Putamen (tissue), 1 donor: ENCODE measurements around the gene MANSC1.
"Not testable (repeated sequence)": the region's sequence is repeated elsewhere in the genome, so short reads cannot be mapped to it uniquely, and the experiment has no call there.

Source experiments
- DNase-seq: peaks from one replicate; pipeline ENCODE4 v3.0.0-alpha.2; 2016; ENCODE audit warnings: low spot score

MANSC1 gene

DNA sequence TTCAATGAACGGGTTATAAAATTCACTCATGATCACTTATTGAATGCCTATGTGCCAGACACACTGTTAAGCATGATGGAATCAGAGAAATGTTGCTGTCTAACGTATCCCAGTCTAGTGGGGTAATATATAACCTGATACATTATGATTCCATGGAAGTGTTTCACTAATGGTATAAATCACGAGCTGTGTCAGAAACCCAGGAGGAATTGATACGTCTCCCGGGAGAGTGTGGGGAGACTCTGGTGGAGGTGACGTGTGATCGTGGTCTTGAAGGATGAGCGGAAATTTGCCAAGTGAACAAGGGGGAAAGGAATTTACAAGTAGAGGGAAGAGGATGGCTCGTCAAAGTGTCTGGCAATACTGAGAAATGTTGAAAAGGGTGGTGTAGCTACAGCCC is 26.5 kb downstream of the MANSC1 start:
- no peak for DNase-seq

DNA sequence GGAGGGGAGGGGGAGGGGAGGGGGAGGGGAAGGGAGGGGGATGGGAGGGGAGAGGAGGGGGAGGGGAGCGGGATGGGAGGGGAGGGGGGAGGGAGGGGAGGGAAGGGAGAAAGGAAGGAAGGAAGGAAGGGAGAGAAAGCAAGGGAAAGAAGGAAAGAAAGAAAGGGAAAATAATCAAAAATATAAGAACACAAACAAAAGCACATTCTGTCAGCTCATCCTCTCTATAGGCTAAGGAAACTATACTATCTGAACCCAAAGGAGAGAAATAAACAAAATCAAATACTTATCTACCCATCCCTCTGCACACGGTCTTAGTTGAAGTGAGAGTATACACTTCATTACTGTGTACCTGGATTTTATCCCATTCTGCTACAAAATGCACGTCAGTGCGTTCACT is 26.9 kb downstream of the MANSC1 start:
- DNase-seq, result no peak

DNA sequence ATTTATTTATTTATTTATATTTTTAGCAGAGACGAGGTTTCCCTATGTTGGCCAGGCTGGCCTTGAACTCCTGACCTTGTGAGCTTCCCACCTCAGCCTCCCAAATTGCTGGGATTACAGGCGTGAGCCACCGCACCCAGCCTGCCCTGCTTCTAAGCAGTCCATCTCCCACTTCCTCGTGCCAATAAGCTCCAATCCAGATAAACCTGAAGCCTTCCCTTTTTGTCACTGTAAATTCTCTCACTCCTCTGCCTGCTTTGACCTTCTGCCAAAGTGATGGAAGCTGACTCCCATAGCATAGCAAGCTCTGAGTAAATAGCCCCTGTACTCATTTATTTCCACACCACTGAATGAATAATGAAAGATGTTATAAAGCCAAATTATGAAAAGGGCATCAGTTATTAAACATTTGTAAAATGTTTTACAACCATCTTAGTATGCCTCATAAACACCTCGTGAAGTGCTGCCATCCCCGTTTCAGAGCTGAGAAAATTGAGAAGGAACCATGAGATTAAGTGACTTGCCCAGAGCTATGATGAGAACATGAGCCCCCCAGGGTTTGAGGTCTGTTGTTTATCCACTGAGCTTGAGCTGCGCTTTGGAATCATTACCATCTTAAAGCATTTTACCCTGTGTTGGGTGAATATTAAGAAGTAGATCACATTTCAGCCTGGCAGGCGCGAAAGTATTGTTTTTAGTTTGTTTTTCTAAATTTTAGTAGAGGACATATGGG is 30.4 kb downstream of the MANSC1 start:
- no peak for DNase-seq

DNA sequence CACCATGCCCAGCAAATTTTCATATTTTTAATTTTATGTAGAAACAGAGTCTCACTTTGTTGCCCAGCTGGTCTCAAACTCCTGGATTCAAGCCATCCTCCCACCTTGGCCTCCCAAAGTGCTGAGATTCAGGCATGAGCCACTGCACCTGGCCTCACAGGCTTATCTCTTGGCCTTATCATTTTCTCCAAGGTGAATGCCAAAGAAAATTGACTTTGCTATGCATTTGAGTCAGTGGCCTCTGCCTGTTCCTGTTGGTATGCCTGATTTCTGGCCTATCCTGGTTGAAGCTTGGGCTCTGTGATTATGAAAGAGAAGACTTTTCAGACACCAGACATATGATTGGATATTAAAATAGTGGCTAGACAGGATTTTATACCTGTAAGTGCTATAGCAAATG is 34.2 kb downstream of the MANSC1 start:
- DNase-seq, result no peak

DNA sequence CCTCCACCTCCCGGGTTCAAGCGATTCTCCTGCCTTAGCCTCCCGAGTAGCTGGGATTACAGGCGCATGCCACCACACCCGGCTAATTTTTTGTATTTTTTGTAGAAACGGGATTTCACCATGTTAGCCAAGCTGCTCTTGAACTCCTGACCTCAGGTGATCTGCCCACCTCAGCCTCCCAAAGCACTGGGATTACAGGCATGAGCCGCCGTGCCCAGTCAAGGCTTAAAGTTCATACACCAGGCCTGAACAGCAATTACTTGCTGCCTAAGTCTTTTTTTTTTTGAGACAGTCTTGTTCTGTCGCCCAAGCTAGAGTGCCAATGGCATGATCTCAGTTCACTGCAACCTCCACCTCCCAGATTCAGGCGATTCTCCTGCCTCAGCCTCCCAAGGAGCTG is 39.3 kb downstream of the MANSC1 start:
- not testable (repeated sequence) for DNase-seq

DNA sequence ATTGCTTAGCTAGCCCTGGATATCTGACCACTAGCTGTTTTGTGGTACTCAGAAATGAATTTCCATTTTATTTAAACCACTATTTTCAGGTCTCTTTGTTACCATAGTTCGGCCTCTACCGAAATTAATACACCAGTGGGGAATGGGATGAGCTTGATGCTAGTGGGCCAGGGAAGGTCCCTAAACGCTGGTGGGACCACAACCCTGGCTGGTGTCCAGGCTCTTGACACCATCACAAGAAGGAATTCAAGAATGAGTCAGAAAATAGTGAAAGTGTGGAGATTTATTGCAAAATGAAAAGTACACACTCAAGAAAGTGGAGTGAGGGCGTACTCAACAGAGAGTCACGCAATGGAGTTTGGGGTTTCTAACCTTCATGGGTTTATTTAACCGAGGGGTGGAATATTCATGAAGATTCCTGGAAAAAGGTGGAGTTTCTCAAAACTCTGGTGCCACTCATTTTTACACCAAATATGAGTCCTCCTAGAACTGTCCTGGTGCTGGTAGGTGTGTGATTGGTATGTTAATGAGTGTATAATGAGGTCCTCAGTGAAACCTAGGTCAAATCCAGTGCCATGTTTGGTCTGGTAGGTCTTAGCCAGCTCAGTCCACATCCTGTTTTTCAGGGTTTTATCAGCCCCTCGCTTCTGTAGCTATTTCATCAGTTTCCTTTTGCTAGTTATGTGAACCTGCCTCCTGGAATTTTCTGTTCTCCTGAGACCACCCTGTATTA is 44.3 kb downstream of the MANSC1 start:
- DNase-seq, result no peak

DNA sequence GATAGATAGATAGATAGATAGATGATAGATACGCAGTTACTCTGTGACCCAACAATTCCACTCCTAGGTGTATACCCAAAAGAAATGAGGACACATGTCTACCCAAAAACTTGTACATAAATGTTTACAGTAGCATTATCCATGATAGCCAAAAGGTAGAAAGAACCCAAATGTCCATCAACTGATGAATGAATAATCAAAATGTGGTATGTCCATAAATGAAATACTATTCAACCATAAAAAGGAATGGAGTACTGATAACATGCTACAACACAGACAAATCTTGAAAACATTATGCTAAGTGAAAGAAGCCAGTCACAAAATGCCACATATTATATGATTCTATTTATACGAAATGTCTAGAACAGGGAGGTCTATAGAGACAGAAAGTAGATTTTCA is 47.1 kb downstream of the MANSC1 start:
- DNase-seq, result no peak

DNA sequence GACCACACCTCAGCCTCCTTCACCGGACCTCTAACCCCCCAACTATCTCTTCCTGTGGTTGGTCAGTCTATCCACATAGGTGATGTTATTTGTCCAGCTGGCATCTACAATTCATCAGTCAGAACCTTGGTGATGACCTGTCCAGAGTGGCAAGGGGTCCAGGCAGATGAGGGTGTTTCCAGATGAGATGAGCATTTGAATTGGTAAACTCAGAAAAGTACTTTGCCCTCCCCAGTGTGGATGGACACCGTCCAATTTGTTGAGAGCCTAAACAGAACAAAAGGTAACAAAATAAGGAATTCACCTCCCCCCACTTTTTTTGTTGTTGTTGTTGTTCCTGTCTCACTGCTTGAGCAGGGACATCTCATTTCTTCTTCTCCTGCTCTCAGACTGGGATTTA is 48.9 kb downstream of the MANSC1 start:
- DNase-seq, result no peak

DNA sequence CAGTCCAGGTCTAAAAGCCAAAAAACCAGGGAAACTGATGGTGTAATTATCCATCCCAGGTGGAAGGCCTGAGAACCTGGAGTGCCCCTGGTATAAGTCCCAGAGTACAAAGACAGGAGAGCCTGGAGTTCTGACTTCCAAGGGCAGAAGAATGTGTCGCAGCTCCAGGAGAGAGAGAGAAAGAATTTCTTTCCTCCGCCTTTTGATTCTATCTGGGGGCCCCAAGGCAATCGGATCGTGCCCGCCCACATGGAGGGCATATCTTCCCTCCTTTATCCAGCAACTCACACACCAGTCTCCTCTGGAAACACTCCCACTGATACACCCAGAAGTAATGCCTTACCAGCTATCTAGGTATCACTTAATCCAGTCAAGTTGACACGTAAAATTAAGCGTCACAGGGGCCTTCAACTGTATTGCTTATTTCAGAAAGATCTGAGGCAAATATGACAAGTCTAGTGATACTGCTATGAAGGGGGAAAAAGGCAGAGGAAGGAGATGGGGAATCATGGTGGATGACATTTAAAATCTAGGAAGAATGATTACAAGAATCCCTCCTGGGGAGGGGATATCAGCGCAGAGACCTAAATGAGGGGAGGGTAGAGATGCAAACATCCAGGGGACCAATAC is 52.7 kb downstream of the MANSC1 start:
- no peak for DNase-seq

DNA sequence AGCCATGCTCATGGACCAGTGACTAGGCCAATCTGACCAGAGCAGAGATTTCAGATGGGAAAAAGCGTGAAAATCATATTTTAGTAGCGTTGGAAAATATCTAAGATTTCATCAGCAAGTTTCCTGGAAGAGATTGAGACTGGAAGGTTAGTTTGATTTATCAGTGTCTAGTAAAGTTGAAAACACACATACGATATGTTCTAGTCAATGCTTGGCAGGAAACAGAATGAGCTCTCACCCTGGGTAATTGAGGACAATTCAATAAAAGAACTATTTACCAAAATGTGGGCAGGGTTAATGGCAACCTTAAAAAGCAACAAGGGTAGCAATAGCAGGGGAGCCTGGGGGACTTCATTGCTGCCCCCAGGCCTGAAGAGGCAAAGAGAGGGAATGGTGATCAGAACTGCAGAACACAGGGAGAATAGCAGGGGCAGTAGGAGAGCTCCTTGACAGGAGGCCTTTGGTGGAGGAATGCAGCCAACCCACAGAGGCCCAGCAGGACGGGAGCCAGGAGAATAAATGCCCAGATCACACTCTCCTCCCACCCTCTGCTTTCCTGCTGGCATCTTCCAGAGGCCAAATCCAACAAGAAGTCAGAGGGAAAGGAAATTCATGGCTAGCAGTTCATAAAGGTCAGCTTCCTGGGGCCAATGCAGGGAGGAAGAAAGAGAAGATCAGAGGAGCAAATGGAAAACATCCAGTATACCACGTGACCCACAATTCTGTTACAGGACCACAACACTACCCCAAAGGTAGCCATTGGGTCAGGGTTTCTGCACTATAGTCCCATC is 55.6 kb downstream of the MANSC1 start:
- no peak for DNase-seq

DNA sequence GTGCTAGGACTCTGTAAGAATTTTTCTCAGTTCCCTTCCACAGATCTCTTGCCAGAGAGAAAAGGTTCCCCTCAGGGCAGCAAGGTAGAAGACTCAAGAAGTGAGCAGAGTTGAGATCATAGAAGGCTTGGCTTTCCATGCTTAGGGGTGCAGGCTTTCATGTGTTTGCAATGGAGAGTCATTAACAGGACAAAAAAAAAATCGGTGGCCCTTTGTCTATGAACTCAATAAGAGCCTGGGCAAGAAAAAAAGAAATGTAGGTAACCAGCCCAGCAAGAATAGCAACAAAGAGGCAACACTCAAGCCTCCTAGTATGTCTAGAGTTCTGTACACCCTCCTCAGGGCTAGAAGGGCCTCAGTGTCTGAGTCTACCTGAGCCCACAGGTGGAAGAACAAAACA is 59.8 kb downstream of the MANSC1 start:
- DNase-seq, result no peak

DNA sequence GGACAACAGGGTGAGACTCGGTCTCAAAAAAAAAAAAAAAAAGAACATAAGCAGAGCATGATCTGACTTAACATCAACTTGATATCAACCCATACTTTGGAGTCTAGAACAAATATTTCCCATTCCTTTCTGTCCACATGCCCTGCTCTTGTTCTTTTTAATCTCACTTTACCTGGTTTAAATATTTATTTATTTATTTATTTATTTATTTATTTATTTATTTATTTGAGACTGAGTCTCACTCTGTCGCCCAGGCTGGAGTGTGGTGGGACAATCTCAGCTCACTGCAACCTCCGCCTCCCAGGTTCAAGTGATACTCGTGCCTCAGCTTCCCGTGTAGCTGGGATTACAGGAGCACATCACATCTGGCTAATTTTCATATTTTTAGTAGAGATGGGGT is 63.6 kb downstream of the MANSC1 start:
- DNase-seq, result no peak

DNA sequence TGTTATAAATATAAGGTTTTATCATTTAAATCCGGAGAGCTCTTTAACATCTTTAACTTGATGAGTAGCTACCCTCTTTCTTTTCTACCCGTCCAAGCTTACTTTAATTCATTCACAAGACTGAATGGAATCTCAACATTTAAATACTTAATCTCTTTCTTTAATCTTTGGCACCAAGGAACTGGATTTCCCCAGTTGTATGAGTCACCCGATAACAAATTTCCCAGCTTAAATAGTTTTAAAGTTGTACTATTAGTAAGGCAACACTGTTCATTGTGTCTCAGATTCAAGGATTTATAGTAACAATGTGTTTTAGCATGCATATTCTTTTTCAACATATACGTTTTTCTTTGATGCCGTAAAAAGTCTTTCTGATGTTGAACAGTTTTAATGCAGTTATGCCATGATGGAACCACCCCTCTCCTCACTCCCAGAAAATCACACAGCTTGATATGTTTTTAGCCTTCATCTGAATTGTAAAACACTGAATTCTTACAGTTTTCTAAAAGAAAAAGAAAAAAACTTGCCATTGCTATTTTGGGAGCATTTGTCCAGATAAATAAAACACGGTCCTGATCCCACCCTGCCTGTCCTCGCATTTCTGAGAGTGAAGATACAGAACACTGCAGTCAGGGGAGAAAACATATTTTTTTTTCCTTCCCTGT is 67.1 kb downstream of the MANSC1 start:
- DNase-seq, result no peak

DNA sequence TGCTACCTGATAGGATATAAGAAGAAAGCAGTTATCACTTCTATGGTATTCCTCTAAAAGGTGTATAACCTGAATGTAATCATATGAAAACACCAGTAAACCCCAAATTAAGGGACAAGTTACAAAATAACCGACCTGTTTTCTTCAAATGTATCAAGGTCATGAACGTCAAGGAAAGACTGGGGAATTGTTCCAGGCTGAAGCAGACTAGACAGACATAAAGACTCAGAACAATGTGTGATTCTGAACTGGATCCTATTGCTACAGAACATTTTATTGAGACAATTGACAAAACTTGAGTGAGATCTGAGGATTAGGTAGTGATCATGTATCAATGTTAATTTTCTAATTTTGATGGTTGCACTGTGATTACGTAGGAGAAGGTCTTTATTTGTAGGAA is 67.8 kb downstream of the MANSC1 start:
- no peak for DNase-seq

DNA sequence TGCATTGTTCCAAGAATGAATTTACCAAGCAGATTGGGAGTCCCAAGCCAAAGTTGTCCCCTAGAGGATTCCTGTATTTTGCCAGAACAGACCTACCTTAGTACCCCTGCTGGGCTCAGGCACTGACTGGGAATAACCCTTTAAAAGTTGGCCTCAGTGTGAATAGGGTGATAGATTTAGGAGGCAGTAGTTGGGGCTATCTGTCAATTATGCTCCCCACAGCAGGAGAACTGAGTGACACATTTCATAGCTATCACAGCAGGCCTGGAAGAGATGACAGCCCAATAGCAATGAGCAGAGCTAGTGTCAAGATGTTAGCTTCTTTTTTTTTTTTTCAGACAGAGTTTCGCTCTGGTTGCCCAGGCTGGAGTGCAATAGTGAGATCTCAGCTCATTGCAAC is 68.9 kb downstream of the MANSC1 start:
- no peak for DNase-seq

DNA sequence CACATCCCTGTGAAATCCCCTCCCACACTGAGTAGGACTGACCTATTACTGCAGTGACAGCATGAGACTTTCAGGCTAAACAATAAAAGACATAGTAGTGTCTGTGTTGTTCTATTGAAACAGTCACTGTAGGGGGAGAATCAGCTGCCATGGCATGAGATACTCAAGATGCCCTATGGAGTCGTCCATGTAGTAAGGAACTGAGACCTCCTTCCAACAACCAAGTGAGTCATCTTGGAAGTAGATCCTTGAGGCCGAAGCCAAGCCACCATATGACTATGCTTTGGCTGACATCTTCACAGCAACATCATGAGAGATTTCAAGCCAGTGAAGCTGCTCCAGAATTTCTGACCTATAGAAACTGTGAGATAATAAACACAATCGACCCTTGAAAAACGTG is 71.1 kb downstream of the MANSC1 start:
- no peak for DNase-seq
